Measurements from ENCODE around the gene DPEP3. TPM values are rescaled to one million over a fixed set of nuclear protein-coding genes. Genes with fewer than 3 reads are reported as not detected.
"Not testable (repeated sequence)": the region's sequence is repeated elsewhere in the genome, so short reads cannot be mapped to it uniquely, and the experiment has no call there.

The DPEP3 gene
- total RNA-seq, 1 donor from 2014 or later: not detected

- peak; percentile 23 for DNase-seq (ENCODE audit: missing footprints)
- intact Hi-C loops (cut with DNase I); ATAC-seq: not testable (repeated sequence)
These were observed 18.0 kb upstream of the DPEP3 start for GRCh38 chr16:67998231-67998778.

GRCh38 chr16:67996666-67997065 is 16.4 kb upstream of the DPEP3 start:
- DNase-seq (ENCODE audit: missing footprints) (no peak), ATAC-seq (no peak)
- intact Hi-C loops (cut with DNase I): no loop called here

GRCh38 chr16:67995423-67995822 is 15.1 kb upstream of the DPEP3 start:
- intact Hi-C loops (cut with DNase I): no loop called here
- ATAC-seq: no peak

GRCh38 chr16:67994040-67994408 is 13.7 kb upstream of the DPEP3 start:
- intact Hi-C loops (cut with DNase I); DNase-seq (ENCODE audit: missing footprints); ATAC-seq: not testable (repeated sequence)

More at GRCh38 chr16:67995423-67995822, 15.1 kb upstream of the DPEP3 start:
- DNase-seq (ENCODE audit: missing footprints): peak; percentile 3

- intact Hi-C loops (cut with DNase I): loop anchor here (2.0 kb wide), 2 partner anchors 47 to 235 kb away; no protein-coding TSS in a partner anchor
- ATAC-seq: peak; percentile 95
- peak; percentile 95 for DNase-seq (ENCODE audit: missing footprints)
These were observed 13.1 kb upstream of the DPEP3 start for GRCh38 chr16:67993207-67994039.

GRCh38 chr16:67992661-67993206 is 12.4 kb upstream of the DPEP3 start:
- DNase-seq (ENCODE audit: missing footprints): peak; percentile 70
- ATAC-seq: no peak
- intact Hi-C loops (cut with DNase I): loop anchor here (2.0 kb wide), 2 partner anchors 48 to 236 kb away; no protein-coding TSS in a partner anchor

- no peak for DNase-seq (ENCODE audit: missing footprints)
- no peak for ATAC-seq
- intact Hi-C loops (cut with DNase I): no loop called here
These were observed 9.7 kb upstream of the DPEP3 start for GRCh38 chr16:67990018-67990386.

- ATAC-seq (no peak), DNase-seq (ENCODE audit: missing footprints) (no peak)
- intact Hi-C loops (cut with DNase I): loop anchor here (5.0 kb wide), 1 partner anchor 47 kb away; the partner anchor contains the start of gene LCAT
These were observed 9.2 kb upstream of the DPEP3 start for GRCh38 chr16:67989322-67990017.

GRCh38 chr16:67988675-67989074 is 8.4 kb upstream of the DPEP3 start:
- intact Hi-C loops (cut with DNase I): loop anchor here (5.0 kb wide), 1 partner anchor 46 kb away; the partner anchor contains the start of gene LCAT
- ATAC-seq (no peak), DNase-seq (ENCODE audit: missing footprints) (no peak)

- intact Hi-C loops (cut with DNase I): loop anchor here (5.0 kb wide), 1 partner anchor 45 kb away; the partner anchor contains the start of gene LCAT
- DNase-seq (ENCODE audit: missing footprints) (no peak), ATAC-seq (peak; percentile 37)
These were observed 7.3 kb upstream of the DPEP3 start for GRCh38 chr16:67987460-67988160.

- DNase-seq (ENCODE audit: missing footprints) (no peak), ATAC-seq (no peak)
- intact Hi-C loops (cut with DNase I): loop anchor here (5.0 kb wide), 1 partner anchor 45 kb away; the partner anchor contains the start of gene LCAT
These were observed 6.7 kb upstream of the DPEP3 start for GRCh38 chr16:67986949-67987348.

GRCh38 chr16:67982011-67982696 is 1.9 kb upstream of the DPEP3 start:
- ATAC-seq: no peak
- peak; percentile 28 for DNase-seq (ENCODE audit: missing footprints)
- intact Hi-C loops (cut with DNase I): no loop called here

GRCh38 chr16:67977469-67978227 is 2.7 kb downstream of the DPEP3 start:
- ATAC-seq (peak; percentile 47), DNase-seq (ENCODE audit: missing footprints) (no peak)
- intact Hi-C loops (cut with DNase I): no loop called here

- DNase-seq (ENCODE audit: missing footprints) (no peak), ATAC-seq (no peak)
- intact Hi-C loops (cut with DNase I): no loop called here
These were observed 3.3 kb downstream of the DPEP3 start for GRCh38 chr16:67977005-67977404.

GRCh38 chr16:67976205-67976604 is 4.1 kb downstream of the DPEP3 start:
- intact Hi-C loops (cut with DNase I): no loop called here
- ATAC-seq (no peak), DNase-seq (ENCODE audit: missing footprints) (no peak)

- ATAC-seq (no peak), DNase-seq (ENCODE audit: missing footprints) (peak; percentile 14)
- intact Hi-C loops (cut with DNase I): no loop called here
These were observed 4.8 kb downstream of the DPEP3 start for GRCh38 chr16:67975321-67976105.

All from Right ventricle myocardium inferior (tissue), 1 donor.